NCI-H1105 treated with DMSO at 0.1 percent for 48 hours (cell line): ENCODE data around the gene TCEANC2.
"Not testable (repeated sequence)": the region's sequence is repeated elsewhere in the genome, so short reads cannot be mapped to it uniquely, and the experiment has no call there.

Experiments used
- DNase-seq: peaks from one replicate; lab custom pipeline; 2025; lab: John Stamatoyannopoulos, UW

Gene TCEANC2

DNA sequence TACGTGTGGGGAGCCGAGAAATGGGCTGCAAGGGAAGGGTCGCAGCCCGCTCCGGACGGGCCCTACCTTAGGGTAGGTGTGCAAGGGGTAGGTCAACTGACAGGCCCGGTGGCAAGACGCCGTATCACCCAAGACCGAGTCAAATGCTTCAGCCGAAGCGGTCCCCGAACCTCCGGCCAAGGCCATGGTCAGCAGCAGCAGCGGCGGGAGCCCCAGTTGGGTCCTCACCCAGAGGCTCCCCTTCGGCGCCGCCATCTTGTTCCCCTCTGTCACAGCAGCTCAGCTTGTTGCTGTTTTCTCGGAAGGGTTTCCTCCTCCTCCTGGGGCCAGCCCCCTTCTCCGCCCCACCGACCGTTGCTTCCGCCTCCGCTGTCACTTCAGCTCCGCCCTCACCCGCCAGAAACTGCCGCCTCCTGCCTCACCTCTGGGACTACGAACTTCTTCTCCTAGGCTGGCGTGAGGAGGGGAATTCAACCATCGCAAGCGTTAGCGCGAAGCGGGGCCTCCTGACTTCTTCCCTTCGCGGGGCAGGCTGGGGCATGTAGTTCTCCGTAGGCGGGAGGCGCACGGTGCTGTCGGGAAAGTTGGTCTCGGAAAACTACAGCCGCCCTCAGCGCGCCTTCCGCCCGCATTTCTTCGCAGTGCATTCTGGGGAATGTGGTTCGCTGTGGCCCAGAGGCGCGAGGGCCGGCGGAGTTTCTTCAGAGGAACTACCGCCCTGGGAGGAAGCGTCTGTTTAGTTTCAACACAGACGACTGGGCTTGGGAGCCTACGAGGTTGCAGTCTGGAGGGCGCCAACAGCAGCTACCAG lies at the start of gene TCEANC2, which contains the start of gene TMEM59:
Gene TCEANC2, plus strand, starts transcription at position 675 of the 811 bp plus-strand sequence. CDS start 815 bp downstream, outside the sequence.
Gene TMEM59, minus strand, starts transcription at position 271 of the 811 bp plus-strand sequence. Its CDS starts 16 bp downstream, at position 255.
- DNase-seq = peak; percentile 98

DNA sequence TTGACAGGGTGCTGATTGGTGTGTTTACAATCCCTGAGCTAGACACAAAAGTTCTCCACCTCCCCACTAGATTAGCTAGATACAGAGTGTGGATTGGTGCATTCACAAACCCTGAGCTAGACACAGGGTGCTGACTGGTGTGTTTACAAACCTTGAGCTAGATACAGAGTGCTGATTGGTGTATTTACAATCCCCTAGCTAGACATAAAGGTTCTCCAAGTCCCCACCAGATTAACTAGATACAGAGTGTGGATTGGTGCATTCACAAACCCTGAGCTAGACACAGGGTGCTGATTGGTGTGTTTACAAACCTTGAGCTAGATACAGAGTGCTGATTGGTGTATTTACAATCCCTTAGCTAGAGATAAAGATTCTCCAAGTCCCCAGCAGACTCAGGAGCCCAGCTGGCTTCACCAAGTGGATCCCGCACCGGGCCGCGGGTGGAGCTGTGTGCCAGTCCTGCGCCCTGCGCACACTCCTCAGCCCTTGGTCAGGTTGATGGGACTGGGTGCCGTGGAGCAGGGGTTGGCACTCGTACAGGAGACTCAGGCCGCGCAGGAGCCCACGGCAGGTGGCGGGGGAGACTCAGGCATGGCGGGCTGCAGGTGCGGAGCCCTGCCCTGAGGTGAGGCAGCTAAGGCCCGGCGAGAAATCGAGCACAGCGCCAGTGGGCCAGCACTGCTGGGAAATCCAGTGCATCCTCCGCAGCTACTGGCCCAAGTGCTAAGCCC lies 49.5 kb upstream of the TCEANC2 start:
- DNase-seq = not testable (repeated sequence)

DNA sequence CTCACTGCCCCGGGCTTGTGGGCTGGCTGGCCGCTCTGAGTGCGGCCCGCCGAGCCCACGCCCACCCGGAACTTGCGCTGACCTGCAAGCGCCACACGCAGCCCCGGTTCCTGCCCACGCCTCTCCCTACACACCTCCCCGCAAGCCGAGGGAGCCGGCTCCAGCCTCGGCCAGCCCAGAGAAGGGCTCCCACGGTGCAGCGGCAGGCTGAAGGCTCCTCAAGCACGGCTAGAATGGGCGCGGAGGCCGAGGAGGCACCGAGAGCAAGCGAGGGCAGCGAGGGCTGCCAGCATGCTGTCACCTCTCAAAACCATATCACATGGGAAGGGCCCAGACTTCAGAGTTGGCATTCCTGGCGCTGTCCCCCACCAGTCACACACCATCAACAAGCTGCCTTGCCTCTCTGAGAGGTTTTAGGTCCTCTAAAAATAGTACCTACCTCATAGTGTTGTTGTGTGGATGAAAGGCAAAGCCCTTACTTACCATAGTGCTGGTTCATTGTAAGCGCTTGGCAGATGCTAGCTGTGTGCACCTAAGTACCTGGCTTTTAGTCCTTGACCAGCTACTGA lies 48.8 kb upstream of the TCEANC2 start:
- DNase-seq = no peak

DNA sequence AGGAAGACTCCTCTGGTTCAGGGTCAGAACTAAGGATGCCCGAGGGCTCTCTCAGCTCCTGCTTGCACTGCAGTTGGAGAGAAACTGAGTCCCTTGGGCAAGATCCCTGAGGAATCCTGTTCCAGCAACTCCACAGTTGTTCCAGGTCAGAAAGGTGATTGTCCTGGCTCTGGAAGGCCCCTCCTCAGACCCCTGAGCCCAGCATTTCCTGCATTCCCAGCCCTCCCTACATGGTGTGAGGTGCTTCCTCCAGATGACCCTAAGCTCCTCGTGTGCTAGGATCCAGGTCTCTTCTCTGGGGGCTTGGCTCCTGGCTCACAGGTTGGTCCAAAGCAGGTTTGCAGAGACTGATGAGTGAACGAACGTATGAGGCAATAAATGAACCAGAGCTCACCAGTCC lies 46.9 kb upstream of the TCEANC2 start:
- no peak for DNase-seq

DNA sequence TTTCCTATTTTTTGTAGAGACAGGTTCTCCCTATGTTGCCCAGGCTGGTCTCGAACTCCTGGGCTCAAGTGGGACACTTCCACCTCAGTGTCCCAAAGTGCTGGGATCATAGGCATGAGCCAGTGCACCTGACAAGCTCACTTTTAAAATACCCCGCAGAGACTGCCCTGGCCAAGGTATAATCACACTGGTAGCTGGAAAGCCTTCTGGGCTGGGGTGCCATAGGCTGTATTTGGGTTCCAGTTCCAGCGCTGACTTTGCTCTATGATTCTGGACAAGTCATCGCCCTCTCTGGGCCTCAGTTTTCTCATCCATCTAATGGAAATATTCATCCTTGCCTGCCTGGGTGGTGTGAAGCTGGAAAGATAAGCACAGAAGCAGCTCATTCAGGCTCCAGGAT lies 45.8 kb upstream of the TCEANC2 start:
- DNase-seq = no peak

DNA sequence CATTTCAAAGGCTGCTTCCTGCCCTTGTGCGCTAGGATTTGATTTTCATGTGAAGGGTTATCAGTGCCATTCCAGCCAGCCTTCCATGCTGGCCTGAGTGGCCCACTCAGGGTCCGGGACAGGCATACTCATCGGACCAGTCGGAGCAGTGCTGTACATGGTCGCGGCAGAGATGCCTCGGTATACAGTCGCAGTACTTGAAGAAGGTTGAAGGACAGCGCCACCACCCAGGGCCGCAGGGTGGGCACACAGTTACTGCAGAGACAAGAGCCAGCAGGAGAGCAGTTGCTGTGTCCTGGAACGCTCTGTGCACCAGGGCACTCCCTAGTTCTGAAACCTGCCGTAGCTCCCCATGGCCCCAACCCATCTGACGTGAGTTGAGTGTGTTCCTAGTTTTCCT lies 44.5 kb upstream of the TCEANC2 start:
- no peak for DNase-seq

DNA sequence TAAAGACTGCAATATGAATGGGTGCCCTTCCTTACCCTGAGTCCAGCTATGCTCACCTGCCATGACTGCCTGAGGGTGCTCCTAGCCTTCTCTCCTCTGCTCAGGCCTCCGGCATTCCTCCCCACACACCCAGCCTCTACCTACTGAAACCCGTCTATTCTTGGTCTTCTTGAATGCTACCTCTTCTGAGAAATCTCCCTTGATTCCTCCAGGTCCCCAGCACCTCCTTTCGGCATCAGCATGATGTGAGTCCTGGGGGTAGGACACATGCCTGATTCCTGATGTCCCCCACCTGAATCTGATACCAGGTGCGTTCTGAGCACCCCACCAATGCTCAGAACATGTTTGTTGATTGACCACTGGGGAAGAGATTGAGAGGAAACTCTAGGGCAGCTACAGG lies 44.0 kb upstream of the TCEANC2 start:
- DNase-seq = no peak

DNA sequence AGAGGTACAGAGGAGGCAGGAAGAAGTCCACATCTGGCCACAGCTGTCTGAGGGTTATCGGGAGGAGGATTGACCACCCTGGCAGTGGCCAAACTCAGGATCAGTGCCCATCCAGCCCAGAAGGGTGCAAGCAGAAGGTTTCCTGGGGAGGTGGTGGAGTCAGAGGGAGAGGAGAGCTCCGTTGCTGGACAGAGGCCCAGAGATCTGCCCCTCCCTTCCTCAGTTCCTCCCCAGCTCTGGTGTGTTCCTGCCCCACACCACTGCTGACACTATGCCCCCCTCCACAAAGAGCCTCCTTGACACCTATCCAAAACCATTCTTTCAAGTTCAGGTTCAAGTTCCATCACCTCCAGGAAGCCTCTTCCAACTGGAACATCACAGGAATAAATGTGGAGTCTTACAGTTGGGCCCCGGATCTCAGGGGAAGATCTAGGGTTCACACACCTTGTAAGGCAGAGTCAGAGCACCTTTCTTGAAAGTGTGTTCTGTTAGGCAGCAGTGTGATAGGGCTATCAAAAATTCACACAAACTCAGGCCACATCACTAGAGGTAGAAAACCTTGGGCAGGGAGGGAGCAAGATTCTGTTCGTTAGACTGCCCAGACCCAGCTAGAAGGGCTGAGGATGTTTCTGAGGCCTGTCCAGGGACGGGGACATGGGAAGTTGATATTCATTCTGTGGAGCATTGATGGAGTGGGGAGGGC lies 42.8 kb upstream of the TCEANC2 start:
- DNase-seq = no peak

DNA sequence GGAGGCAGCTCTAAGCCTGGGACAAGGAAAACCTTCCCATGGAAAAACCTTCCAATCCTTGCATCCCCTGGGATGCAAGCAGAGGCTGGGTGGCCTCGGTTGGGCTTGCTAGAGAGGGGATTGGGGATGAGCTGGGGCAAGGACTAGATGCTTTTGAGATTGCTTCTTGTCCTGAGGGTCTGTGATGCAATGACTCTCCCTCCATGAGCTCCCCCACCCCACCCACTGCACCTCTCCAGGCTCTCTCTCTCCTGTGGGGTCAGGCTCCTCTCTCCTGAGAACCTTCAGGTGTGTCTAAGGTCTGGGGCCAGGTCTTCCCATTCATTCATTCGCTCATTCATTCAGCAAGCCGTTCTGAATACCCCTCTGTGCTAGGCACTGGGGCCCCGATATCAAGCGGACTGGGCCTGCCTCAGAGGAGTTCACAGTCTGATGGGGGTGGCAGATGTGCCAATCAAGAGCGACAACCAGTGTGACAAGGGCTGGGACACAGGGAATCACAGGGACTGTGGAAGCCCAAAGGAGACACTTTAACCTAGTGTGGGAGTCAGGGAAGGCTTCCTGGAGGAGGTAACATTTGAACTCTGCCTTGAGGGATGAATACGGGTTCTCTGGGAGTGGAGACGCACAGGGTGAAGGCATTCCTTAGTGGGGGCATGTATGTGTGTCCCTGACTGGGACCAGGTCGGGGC lies 41.9 kb upstream of the TCEANC2 start:
- DNase-seq = no peak

DNA sequence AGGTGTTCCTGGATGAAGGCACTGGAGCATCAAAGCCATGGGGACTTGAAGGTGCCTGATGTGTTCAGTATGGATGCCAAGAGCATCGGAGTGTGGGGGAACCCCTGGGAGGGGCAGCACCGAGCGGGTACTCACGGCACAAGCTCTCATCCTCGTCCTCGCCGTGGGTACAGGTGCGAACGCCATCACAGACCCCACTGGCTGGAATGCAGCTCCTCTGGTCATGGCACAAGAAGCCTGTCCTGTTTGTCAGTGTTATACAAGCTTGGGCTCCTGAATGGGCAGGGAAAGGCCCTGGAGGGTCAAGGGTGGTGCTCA lies 41.4 kb upstream of the TCEANC2 start:
- no peak for DNase-seq

DNA sequence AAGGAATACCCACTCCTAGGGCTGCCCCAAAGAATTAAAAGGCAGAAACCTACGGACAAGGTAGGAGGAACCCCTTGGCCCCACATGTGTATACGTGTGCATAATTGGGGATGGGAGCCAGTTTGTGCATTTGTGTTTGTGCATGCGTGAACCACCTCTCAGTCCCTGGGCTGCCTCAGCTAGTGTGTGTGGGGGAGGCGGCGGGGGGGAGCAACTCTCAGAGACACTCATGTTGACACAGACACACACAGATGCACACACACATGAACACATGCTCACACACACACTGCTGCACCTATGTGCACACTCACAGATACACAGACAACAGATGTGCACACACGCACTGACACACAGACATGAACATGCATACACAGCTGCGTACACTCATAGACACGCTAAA lies 40.5 kb upstream of the TCEANC2 start:
- DNase-seq = no peak

DNA sequence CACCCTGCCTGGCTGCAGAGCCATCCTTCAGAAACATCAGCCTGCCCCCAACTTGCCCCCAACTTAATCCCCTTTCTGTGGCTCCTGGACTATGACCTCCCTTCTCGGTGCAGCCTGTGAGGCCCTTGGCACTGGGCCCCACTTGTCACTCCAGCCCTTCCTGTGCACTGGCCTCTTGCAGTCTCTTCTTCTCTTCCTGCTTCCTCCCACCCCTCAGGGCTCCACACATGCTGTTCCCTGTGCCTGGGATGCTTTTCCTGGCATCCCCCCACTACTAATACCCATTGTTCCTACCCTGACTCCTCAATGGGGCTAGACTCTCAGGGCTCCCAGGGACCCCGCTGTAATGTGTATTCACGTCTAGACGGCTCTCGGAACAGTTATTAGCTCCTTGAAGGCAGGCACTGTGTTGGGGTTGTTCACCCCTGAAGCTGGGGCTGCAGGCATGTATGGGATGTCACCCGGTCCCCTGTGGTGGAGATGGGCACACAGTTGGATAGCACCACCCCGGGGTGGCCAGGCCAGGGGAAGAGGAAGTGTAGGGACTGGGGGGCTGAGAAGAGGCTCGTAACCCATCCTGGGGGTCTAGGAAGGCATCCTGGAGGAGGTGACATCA lies 39.9 kb upstream of the TCEANC2 start:
- DNase-seq = no peak

DNA sequence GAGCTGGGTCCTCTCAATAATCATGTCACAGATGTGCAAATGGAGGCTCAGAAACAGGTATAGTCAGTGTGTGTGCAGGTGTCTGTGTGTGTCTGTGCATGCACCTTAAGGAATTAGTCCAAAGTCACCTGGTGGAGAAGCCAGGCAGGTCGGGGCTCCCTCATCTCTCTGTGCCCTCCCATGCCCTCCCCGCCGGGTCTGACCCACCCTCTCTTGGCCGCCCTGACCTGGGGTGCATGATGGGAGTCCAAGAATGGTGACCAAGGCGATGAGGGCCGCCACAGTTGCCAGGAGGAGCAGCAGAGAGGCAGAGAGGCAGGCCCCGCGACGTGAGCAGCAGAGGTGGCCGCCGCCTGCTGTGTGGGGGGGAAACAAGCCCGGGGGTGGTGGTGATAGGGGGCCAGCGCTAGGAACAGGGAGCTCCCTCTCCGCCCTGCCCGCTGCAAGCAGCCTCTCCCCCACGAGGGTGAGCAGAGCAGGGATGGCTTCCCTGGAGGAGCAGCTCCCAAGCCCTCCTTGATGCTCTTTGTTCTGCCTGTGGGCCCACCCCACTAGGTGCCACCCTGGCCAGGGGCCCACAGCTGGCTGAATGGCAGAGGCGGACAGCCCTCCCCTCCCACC lies 39.3 kb upstream of the TCEANC2 start:
- DNase-seq = no peak

DNA sequence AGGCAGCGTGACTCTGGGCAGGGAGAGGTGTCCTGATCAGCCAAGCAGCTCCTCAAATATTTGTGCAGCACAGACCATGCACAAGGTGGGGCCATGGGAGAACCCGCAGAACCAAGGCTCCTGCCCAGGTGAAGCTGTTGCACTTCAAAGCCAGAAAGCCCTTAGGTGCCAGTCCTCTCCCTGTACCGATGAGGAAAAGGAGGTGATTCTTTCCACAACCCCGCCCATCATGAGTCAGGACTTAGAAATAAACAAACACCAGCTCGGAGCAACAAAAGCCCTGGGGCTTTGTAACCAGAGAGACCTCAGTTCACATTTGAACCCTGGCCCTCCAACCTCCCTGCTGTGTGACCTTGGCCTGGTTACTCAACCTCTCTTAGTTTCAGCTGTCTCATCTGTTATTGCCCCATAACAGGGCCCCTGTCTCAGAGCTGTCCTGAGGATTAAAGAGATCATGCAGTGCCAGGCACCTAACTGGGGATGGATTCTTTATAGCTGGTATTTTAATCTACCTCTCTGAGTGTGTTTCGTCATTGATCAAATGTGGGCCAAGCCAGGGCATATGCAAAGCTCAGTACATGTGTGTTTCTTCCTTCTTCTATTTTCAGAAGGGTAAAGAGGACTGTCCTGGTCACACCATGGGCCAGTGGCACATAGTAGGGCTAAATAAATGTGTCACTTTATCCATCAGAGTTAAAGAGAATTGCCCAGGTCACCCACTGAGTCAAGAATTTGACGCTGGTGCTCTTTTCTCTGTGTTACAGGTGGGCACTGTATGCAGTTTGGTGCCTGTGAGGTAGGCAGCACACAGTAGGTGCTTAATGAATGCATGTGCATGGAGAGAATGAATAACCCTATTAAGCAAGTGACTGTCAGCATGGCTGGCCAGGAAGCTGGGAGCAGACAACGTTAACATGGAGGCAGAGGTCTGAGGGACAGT lies 36.8 kb upstream of the TCEANC2 start:
- DNase-seq = no peak

DNA sequence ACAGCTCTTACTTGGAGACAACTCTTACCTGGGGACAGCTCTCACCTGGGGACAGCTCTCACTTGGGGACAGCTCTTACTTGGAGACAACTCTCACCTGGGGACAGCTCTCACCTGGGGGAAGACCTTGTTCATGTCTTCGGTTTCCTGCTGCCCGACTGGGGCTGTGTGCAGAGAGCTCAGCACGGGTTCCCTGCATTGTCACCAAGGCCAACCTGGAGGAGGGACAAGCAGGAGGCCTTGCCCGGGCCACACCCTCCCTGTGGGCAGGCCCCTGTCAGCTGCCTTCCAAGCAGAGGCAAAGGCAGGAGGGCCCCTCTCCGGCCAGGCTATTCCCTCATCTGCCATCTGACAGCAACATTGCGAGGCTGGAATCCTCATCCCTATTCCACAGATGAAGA lies 35.4 kb upstream of the TCEANC2 start, which contains the start of gene LDLRAD1:
Gene LDLRAD1, minus strand, starts transcription at position 208 of the 400 bp plus-strand sequence. Its CDS starts 74 bp downstream, at position 134.
- no peak for DNase-seq

DNA sequence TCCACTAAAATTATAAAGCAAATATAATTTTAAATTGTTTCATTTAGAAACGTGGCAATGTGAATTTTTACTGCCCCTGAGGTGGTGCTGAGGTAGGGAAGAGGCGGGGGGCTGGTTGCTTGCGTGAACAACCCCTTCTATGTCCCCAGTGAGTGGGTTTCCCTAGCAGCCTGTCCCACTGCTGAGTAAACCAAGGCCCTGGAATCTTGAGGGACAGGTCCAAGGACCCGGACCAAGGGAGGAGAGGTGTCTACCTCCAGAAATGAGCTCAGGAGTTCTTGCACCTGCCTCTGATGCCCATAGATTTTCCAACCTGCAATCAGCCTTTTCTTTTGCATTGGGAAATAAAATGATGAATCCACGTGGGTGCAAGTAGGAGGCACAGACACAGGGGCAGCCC lies 34.8 kb upstream of the TCEANC2 start:
- no peak for DNase-seq

DNA sequence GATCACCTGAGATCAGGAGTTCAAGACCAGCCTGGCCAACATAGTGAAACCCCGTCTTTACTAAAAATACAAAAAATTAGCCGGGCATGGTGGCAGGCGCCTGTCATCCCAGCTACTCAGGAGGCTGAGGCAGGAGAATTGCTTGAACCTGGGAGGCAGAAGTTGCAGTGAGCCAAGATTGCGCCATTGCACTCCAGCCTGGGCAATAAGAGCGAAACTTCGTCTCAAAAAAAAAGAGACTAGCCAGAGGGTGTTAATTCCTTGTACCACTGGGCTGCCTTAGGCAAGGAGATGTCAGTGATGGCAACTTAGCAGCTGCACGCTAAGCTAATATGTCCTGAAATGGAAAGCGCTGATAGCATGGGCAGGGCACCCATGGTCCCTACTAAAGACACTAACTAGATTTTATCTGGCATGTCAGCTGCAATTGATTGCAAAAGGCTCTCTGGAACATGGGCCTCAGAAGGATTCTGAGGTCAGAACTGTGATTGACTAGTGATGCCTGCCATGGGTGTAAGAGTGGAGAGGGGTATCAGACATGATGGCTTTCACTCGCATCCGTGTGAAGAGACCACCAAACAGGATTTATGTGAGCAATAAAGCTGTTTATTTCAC lies 33.7 kb upstream of the TCEANC2 start:
- DNase-seq = not testable (repeated sequence)

DNA sequence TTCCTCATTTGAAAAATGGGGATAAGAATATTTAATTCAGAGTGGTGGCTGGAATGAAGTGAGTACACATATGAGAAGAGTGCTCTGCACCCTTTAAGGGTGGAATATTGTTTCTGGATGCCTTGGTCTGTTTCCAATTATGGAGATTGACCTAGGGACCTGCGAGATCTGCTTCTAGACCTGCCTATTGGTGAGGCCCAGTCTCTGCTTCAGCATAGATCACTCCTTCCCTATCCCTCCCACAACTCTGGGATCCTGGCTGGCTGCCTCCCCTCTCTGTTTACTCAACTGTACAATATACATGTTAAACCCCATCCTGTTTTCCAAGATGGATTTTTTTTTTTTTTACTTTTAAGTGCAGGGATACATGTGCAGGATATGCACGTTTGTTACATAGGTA lies 29.1 kb upstream of the TCEANC2 start:
- DNase-seq = no peak

DNA sequence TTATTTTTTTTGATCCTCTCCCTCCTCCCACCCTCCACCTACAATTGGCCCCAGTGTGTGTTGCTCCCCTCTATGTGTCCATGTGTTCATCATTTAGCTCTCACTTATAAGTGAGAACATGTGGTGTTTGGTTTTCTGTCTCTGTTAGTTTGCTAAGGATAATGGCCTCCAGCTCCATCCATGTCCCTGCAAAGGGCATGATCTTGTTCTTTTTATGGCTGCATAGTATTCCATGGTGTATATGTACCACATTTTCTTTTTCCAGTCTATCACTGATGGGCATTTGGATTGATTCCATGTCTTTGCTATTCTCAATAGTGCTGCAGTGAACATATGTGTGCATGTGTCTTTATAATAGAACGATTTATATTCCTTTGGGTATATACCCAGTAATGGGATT lies 28.6 kb upstream of the TCEANC2 start:
- not testable (repeated sequence) for DNase-seq
